IPS-NIHi7 (cell line): Measurements from ENCODE around the gene HIVEP1.

Experiments used
- DNase-seq: peaks from one replicate; pipeline ENCODE4 v3.0.0; 2012; ENCODE audit warnings: mixed read lengths; ENCODE audit errors: extremely low spot score

Gene HIVEP1

DNA sequence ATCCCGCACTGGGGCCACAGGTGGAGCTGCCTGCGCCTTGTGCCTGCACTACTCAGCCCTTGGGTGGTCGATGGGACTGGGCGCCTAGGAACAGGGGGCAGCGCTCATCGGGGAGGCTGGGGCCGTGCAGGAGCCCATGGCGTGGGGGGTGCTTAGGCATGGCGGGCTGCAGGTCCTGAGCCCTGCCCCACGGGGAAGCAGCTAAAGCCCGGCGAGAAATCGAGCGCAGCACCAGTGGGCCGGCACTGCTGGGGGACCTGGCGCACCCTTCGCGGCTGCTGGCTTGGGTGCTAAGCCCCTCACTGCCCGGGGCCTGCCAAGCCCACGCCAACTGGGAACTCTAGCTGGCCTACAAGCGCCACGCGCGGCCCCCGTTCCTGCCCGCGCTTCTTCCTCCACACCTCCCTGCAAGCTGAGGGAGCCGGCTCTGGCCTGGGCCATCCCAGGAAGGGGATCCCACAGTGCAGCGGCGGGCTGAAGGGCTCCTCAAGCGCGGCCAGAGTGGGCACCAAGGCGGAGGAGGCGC, 5.8 kb downstream of the HIVEP1 start:
- DNase-seq, result no peak

- DNase-seq, result no peak
These were observed 8.2 kb downstream of the HIVEP1 start for GRCh38 chr6:12020187-12020791.

DNA sequence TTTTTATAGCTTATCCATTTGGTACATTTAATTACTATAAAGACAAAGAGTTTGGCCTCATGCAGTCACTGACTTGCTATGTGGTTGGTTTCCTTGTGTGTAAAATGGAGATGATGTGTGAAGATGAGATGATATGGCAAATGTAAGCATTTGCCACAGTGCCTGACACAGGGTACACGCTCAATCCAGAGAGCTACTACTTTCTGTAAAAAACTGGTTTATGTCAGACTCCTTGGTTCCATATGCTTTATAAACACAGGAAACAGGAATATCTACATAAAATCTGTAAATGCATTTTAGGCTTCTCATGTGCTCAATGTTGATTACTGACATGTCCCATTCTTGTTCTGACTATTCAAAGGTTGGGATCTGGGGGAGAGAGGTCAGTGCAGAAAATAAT, 10.4 kb downstream of the HIVEP1 start:
- no peak for DNase-seq

DNA sequence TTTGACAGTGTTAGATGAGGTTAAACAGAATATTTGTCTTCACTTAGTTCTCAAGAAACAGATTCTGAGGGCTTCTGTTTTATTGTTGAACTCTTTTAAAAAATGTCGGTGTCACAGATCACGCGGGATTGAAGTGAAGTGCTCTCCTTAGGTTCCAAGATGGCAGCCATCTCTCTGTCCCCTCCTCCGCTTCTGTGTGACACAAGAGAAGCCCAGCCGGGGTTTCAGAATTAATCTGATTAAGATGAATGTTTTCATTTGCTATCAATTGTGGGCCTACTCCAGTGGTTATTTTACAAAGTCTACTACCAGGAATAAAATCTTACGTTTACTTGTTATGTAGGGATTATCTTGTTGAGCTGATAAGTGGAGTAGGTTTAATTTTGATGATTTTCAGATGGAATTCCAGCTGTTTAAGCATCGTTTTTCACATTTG, 10.9 kb downstream of the HIVEP1 start:
- no peak for DNase-seq

DNA sequence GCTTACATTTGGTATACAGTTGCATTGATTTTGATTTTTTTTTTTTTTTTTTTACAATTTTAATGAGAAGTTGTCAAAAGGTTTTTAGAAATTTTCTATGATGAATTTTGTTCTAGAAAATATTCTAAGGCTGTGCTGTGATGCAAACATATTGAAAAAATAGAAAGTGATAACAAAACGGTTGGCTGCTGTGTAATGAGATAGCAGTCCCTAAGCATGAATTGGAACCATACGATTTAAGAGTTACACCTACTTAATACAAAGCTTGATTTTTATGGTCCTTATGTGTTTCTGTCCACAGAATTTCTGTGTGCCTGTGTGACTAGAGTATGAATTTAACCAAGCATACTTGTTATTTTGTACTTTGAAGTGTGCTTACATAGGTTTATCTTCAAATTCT, 12.1 kb downstream of the HIVEP1 start:
- DNase-seq, result no peak

DNA sequence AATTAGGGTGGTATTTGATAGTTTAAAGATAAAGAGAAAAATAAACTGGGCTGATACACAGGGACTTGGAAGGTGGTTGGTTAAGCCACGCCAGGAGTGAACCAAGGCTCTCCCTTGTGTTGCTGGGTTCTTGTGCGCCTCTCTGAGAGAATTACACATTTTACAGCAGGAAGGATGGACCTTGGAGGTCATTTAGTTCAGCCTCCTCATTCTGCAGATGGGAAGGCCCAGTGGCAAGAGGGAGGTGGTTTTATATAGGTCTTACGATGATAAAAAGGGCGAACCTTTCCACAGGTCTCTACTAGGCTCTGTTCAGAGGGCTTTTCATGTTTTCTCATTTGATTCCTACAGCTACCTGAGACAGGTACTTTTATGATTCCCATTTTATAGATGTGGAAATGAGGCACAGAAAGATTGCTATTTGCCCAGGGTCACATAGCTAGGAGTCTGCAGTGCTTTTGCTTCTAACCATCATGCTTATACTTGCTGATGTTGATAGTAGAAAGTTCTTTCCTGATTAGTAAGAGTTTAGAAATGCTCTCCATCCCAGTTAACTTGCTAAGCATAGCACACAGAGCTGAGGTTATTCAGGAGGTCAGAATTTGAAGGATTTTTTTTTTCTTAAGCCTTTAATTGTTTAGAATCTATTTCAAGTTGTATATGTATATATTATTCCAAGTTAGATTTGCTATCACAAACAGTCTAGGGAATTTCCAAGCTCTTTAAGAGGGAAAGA, 12.8 kb downstream of the HIVEP1 start:
- no peak for DNase-seq

DNA sequence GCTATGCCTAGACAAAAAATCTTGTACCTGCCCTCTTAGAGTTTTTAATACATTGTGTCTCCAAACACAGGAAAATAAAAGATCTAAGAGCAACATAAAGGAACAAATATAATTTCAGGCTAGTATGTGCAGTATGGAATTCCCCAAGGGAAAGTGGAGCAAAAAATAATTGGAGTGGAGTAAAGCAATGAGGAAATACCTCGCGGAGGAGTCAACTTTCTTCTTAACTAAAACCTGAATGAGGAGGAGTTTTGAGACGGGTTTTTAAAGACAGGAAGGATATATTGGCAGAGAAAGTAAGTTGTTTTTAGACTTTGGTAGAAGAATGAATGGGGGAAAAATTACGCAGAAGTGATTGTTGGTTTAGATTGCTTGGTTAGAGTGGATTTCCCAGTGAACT, 14.0 kb downstream of the HIVEP1 start:
- DNase-seq, result no peak

- no peak for DNase-seq
These were observed 14.7 kb downstream of the HIVEP1 start for GRCh38 chr6:12026833-12027232.

DNA sequence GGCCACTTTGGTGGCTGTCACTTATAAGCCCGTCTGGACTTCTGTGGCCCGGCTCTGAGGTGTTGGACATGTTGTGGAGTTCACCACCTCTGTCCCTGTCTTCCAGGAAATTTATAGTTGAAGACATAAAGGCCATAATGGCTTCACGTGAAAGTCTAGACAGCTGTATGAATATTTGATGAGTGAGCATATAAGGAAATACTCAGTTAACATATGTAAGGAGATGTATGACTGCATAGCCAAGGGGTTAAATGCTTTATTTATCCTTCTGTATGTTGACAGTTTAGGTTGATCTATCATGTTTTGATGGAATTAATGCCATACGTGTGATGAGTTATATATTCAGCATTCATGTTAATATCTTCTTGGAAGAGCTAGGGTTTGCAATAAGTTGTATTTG, 16.1 kb downstream of the HIVEP1 start:
- DNase-seq, result no peak

GRCh38 chr6:12029979-12030737, 18.0 kb downstream of the HIVEP1 start:
- DNase-seq, result no peak

DNA sequence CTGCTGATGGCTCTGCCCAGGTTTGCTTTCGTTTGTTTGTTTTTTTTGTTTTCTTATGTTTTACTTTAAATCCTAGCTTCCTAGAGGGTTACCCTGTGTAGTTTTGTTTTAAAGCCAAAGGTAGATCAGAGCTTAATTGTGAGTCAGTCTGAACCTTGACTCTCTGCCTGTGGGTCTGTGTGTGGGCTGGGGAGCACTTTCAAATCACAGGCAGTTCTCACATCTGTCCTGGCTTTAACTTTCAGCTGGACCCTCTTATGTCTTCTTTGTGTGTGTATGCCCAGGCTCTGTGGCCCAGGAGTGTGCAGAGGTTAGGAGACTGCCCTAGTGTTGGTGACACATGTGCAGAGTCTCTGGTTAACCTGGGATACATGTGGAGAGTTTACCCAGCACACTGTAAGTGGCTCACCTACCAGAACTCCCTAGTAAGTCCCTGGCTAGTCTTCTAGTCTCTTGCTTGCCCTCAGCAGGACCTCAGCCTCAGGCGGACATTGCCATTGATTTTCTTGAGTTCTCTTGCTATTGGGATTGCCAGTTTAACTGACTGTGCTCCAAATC, 19.0 kb downstream of the HIVEP1 start:
- DNase-seq, result no peak

GRCh38 chr6:12032783-12033573, 20.9 kb downstream of the HIVEP1 start:
- no peak for DNase-seq

GRCh38 chr6:12033770-12034169, 21.7 kb downstream of the HIVEP1 start:
- DNase-seq, result no peak

DNA sequence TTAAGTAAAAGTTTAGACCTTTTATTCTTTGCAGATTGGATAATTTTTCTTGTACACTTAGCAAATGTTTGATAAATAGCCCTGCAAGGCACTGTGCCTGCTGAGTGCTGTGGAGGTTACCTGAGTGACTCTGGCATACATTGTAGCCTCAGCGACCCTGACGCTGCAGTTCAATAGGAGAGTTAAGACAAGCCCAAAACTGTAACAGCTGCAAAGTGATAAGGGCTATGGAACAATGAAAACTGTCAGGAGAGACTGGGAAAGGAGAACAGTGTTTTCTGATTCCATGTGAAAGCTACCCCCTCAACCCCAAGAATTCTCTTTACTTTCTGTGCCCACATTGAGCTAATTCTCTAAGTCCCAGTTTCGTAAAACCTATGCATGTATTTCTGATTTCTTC, 22.2 kb downstream of the HIVEP1 start:
- no peak for DNase-seq

DNA sequence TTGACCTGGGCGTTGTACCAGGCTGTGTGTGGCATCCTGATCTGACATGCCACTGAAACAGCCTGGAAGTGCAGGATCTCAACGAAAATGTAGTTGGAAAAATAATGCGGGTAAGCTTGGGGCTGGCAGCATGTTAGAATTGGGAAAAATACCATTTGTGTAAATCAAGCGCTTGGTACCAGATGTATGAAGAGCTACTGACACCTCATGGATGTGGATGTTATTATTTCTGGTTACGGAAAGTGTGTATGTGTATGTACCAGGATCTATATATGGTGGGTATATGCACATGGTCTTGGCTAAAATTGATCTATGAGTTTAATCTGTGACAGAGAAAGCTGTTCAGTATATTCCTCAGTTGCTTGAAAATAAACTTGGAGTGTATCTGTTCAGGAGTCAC, 22.7 kb downstream of the HIVEP1 start:
- no peak for DNase-seq

DNA sequence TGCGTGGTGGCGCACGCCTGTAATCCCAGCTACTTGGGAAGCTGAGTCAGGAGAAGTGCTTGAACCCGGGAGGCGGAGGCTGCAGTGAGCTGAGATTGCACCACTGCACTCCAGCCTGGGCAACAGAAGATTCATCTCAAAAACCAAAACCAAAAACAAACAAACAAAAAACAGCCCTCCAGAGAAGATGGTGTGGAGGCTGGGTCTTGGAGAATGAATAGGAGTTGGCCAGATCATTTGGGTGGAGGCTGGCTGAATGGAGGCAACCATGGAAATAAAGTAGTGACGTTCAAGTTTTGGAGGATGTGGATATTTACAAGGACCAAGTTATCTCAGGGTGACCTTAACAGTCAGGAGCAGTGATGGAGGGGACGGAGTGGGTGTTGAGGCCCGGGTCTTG, 24.7 kb downstream of the HIVEP1 start:
- no peak for DNase-seq

DNA sequence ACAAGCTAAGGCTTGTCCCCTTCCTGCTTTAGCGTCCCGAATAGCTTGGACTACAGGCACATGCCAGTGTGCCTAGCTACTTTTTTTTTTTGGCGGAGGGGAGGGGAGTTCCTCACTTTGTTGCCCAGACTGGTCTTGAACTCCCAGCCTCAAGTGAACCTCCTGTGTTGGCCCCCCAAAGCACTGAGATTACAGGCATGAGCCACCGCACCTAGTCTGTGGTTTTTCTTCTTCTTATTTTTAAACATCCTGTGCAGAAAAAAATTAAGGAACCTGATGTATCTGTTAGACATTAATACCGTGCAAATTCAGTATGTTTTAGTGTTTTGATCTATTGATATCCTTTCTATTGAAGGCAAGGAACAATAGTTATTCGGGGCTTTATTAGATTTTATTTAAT, 25.7 kb downstream of the HIVEP1 start:
- no peak for DNase-seq

GRCh38 chr6:12039540-12040459, 27.7 kb downstream of the HIVEP1 start:
- no peak for DNase-seq

DNA sequence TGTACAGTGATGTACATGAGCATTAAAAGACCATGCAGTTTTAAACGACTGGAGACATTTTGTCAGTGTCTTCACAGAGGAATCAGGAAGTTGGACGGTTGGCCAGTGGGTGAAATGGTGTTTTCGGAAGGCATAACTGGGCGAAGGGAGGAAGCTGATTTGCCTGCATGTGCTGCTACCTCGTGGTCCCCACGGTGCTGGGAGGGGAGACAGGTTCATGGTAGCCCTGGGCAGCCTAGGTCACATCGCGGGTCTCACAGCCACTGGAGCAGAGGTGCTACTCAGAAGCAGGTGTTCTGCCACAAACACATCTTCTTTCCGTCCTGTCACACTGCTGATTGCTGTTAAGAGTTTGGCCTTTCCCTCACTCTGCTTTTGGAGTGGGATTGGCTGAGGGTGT, 35.2 kb downstream of the HIVEP1 start:
- DNase-seq, result no peak

DNA sequence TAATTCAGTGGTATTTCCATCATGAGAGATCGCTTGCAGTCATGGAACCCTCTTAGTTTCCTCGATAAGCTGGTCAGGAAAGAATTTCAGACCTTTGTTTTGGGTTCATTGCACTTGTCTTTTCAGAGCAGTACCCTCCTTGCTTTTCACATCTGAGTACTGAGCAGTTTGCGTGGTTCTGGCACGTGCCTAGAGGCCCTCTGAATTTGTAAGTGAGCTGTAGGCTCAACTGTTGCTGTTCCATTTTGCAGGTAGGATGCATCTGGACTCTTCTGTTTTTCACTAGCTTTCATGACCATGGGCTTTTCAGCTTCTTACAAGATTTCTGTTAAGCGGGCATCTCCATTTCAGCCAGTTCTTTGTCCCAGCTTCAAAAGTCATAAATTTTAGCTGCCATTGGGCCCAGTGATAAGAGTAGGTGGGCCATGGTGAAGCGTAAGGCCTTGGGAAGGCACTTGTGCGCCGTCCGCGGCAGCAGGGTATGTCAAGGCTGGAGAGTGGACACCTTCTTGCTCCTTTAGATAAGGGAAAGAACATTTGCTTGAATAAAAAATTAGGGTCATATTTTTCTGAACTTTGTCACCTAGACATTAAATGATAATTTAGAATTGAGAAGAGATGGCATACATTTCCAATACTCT, 35.8 kb downstream of the HIVEP1 start:
- no peak for DNase-seq
